HG03432 (cell line): ENCODE data around the gene TM4SF18.

Experiments used
- ATAC-seq: cut with Tn5 transposase; IDR thresholded peaks from one replicate; pipeline ENCODE4 v1.9.1; 2021; ENCODE audit warnings: mild to moderate bottlenecking, moderate library complexity; ENCODE audit not compliant: unreplicated experiment

TM4SF18 gene

DNA sequence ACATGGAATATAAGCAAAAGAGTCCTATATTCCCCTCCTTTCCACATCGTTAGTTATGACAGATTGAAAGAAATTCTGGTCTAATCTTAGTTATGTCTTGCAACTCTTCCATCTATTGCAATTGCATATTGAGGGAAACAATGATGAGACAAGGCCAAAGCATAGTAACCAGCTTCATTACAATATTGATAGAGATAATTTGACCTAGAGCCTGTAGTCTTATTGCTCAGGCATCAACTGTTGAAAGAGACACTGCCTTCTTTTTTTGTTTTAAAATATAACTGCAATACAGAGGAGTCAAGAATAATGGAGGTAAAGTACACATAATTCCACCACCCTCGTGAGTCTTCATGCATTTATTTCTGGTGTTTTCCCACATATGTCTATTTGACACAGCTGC is 2.0 kb downstream of the TM4SF18 start:
- ATAC-seq, result no peak

DNA sequence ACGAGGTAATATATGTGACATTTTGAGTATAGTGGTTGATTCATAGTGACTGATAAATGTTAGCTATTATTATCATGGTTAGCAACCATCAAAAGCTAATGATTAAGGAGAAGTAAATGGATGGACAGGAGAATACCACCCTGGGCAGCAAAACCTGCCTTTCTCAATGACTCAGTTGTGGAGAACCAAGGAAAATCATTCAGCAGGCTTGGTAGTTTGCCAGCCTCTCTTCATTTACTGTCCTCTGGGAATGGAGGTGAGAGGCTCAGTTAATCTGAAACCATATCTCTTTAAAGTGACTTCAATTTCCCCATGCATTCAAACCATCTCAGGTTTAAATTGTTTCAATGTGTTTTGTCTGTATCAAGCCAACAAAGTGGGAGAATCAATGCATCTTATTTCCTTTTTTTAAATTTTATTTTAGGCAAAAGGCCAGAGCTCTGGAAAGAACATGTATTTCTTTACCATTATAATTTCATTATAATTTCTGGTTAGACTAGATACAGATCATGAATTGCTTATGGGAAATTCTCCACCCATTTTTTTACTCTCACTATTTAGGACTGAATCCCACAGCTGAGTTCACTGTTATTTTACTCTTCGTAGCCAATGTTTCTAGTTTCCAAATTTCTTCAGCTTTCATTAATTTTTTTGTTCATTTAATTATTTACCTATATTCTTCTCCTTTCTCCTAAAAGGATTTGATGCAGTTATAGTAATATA is 2.7 kb downstream of the TM4SF18 start:
- ATAC-seq, result no peak

DNA sequence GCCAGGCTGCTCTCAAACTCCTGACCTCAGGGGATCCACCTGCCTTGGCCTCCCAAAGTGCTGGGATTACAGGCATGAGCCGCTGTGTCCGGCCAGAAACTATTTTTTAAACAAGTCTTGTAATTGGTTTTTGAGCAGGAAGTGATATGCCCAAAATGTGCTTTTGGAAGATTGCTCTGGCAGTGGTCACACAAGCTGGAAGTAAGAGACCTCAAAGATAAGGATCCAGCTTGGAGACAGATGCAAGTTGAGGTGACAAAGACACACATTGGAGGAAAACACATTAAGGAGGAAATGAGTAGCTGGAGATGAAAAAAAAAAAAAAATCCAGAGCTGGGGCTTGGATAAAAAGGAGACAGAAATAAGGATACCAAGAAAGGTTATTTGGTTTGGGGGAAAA is 6.3 kb downstream of the TM4SF18 start:
- ATAC-seq, result no peak

DNA sequence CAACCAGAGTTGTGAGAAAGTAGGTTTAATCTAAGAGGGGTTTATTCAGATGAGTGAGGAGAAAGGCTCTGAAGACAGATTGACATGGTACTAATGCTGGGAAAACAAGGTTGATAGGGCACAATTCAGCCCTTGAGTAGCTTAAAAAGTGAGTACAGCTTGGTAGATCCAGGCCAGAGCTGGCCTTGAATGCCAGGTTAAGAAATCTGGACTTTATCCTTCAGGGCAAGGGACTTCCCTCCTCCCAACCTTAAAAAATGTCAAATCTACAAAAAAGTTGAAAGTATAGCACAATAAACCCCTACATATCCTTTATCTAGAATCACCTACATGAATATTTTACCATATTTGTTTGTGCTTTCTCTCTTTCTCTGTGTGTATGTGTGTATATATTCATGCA is 7.9 kb downstream of the TM4SF18 start:
- no peak for ATAC-seq

DNA sequence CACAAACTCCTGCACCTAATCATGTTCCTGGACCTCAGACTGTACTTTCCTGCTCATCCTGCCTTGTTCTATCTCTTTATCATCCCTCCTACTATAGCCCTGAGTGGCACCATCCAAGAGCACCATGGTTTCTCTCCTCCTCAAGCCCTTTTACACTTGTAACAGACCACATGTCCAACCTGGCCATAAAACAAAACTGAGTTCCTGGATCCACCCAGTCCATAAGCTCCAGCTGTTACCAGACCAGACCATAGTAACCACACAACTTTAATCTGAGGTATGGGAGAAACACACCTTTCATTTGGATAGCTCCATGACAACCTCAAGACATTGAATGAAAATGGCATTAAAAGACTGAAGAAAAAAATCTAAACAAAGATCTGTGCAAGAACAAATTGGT is 9.1 kb downstream of the TM4SF18 start:
- no peak for ATAC-seq

- ATAC-seq, result no peak
These were observed 11.8 kb downstream of the TM4SF18 start for GRCh38 chr3:149321640-149322039.

DNA sequence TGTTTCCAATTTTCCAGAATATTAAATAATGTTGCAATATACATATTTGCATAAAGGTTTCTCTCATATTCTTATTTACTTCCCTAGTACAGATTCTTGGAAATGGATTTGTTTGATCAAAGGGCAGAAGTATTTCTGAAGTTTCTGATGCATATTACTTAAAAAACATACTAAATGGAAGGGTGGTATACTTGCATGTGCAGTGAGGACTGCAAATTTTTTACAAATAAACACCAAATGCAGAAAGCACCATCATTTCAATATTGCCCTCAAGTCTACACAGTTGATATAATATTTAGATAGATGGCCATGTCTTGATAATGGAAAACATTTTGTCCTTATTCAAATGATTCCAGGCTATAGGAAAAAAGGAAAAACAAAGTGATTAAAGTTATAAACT is 12.3 kb downstream of the TM4SF18 start:
- no peak for ATAC-seq

GRCh38 chr3:149319750-149320149 is 13.7 kb downstream of the TM4SF18 start:
- ATAC-seq, result no peak

GRCh38 chr3:149317072-149317471 is 16.4 kb downstream of the TM4SF18 start:
- no peak for ATAC-seq

DNA sequence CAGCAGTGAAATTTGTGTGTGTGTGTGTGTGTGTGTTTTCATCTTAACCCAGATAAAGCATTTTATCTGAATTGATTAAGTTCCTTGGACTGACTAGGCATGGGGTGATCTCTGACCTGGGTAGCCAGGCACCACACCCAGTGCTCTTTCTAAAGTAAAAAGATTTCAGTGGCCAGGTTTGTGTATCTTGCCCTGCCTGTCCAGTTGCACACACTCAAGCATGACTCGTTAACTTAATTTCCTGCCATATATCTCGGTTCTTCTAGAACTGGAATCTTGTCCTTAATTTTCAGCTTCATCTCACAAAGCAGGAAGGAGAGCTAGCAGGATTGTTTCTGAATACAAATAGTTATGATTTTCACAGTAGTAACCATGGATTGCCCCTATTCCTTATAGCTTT is 17.0 kb downstream of the TM4SF18 start:
- no peak for ATAC-seq

DNA sequence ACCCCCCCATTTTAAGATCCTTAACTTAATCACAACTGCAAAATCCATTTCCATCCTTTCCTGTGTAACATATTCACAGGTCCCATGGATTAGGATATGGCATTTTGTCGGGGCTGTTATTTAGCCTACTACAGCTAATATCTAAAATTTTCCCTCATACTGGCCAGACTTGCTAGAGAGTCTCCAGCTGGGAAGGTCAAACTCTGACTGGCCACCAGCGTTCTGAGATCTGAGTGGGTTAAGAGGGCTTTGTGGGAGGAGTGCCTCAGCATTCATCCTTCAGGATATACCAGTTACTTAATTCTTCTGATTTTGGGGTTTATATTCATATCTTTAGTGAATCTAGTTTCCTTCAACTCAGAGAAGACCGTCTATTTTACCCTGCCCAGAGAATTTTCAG is 17.7 kb downstream of the TM4SF18 start:
- ATAC-seq, result no peak

DNA sequence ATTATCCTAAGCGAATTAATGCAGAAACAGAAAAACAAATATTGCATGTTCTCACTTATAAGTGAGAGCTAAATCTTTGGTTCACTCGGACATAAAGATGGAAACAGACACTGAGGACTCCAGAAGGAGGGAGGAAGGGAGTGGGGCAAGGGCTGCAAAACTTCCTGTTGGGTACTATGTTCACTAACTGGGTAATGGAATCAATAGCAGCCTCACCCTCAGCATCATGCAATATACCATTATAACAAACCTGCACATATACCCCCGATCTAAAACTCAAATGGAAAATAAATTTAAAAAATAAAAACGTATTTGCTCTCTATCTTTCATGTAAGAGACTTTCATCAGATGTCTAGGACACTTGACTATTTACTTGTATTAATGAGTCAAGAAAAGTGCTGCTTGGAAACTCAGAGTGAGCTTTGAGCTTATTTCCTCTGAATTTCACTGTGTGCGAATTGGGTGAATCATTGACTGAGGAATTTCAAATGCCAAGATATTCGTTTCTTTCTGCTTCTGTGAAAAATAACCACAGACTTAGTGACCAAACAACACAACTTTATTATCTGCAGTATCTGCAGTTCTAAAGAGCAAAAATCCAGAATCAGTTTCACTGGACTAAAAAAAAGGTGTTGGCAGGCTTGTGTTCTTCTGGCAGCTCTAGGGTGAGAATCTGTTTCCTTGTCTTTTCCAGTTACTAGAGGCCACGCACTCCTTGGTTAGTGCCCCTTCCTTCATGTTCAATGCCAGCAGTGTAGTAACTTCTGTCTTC is 18.4 kb downstream of the TM4SF18 start:
- ATAC-seq, result no peak

GRCh38 chr3:149313542-149313941 is 19.9 kb downstream of the TM4SF18 start:
- no peak for ATAC-seq

DNA sequence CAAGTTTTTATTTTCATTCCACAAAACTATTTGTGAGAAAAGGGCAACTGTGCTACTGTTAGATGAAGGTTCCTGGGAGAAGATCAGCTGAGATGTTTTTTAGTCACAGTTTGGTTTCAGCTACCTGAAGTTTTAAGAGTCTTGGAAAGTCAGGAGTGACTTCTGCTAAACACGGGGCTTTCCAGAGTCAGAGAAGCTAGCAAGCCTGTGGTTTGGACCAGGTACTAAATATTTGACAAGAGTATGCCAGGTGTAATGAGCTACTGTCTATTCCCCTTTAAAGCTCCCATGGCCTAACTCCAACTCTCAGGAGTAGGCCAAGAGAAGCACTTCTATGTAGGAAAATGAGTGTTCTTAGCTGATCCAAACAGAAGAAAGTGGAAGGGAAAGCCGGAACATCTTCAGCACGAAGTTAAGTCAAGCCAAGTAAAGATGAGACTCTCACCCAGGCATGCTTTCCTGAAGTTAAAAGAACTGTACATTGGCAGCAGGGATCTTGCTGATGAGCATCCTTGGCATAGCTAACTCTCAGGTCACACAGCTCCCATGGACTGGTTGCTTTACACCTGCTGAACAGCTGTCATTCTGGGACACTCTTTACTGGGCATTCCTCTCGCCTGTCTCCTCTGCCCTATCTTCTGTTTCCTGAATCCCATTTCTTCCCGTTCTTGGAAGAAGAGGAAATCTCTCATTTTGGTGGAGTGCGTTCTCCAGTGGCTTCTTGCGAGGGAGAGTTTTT is 22.5 kb downstream of the TM4SF18 start:
- ATAC-seq, result no peak

GRCh38 chr3:149307435-149307783 is 26.0 kb downstream of the TM4SF18 start:
- ATAC-seq, result no peak

DNA sequence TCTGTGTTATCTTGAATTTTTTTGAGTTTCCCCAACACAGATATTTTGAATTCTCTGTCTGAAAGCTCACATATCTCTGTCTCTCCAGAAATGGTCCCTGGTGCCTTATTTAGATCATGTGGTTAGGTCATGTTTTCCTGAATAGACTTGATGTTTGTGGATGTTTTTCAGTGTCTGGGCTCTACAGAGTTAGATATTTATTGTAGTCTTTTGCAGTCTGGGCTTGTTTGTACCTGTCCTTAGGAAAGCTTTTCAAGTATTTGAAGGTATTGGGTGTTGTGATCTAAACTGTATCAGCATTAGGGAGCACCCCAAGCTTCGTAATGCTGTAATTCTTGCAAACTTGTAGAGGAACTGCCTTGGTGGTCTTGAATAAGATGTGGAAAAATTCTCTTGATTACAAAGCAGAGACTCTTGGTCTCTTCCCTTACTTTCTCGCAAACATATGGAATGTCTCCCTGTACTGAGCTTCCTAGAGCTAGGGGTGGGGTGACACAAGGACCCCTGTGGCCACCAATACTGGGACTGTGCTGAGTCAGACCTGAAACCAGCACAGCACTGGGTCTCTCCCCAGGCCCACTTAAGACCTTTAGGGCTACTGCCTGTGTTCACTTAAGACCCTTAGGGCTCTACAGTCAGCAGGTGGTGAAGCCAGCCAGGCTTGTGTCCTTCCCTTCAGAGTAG is 26.5 kb downstream of the TM4SF18 start:
- no peak for ATAC-seq

DNA sequence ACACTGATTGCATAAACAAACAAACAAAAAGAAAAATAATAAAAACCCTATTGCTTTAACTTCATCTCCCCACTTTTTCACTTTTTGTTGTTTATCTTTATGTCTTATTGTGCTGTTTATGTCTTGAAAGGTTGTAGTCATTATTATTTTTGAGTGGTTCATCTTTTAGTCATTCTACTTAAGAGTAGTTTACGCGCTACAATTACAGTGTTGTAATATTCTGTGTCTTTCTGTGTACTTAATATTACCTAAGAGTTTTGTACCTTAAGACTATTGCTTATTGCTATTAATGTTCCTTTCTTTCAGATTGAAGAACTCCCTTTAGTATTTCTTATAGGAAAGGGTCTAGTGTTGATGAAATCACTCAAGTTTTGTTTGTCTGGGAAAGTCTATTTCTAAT is 28.1 kb downstream of the TM4SF18 start:
- ATAC-seq, result no peak

- ATAC-seq, result peak; percentile 93
These were observed 33.3 kb downstream of the TM4SF18 start for GRCh38 chr3:149299938-149300801.

GRCh38 chr3:149296972-149297371 is 36.5 kb downstream of the TM4SF18 start:
- ATAC-seq, result no peak

DNA sequence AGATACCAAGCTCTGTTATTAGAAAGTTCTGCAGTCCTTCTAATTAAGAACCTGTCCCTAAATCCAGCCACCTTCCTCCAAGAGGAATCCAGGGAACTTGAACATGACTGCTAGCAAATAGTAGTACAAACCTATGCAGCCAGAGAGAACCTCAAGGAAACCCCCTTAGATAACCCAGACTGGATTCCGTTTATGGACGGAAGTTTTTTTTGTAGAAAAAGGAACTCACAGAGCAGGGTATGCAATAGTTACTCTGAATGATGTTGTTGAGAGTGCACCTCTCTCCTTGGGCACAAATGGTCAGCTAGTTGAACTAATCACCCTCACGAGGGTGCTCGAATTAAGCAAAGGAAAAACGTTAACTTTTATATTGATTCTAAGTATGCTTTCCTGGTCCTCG is 40.8 kb downstream of the TM4SF18 start:
- no peak for ATAC-seq
